Stimulated activated CD8-positive, alpha-beta memory T cell treated with anti-CD3 and anti-CD28 coated beads, Interleukin-15, amount 100 ng/mL, for 24 hours (primary cell): Measurements from ENCODE around the gene PBX1.

ENCODE experiments used
- DNase-seq: peaks from one replicate; pipeline ENCODE4 v3.0.0-alpha.2; 2020; ENCODE audit warnings: low read depth

Gene PBX1

GRCh38 chr1:164830628-164831027 is 271.6 kb downstream of the PBX1 start:
- no peak for DNase-seq

GRCh38 chr1:164834641-164835040 is 275.7 kb downstream of the PBX1 start:
- no peak for DNase-seq

GRCh38 chr1:164836614-164837018 is 277.6 kb downstream of the PBX1 start:
- DNase-seq = no peak

- no peak for DNase-seq
Measured at GRCh38 chr1:164838786-164839185, 279.8 kb downstream of the PBX1 start.

GRCh38 chr1:164840936-164841335 is 282.0 kb downstream of the PBX1 start:
- DNase-seq = no peak

- no peak for DNase-seq
Measured at GRCh38 chr1:164841702-164842465, 282.9 kb downstream of the PBX1 start.

DNA sequence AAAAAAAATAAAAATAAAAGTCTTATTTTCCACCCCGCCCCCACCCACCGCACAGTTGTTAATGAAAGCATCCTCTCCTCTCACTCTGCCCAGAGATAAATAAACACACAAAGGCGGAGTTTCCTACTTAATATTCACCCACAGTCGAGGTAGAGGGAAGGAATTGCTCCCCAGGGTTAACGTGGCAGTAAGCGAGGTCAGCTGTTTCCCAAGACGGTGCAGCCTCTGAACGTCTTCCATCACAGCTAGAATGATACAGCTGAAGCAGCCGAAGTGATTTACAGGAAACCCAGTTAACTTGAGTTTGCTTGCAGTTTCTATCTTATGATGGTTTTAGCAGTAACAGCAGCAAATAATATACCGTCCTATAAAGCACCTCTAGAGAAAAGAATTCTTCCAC is 283.9 kb downstream of the PBX1 start:
- no peak for DNase-seq

GRCh38 chr1:164843743-164844500 is 284.9 kb downstream of the PBX1 start:
- DNase-seq = no peak

DNA sequence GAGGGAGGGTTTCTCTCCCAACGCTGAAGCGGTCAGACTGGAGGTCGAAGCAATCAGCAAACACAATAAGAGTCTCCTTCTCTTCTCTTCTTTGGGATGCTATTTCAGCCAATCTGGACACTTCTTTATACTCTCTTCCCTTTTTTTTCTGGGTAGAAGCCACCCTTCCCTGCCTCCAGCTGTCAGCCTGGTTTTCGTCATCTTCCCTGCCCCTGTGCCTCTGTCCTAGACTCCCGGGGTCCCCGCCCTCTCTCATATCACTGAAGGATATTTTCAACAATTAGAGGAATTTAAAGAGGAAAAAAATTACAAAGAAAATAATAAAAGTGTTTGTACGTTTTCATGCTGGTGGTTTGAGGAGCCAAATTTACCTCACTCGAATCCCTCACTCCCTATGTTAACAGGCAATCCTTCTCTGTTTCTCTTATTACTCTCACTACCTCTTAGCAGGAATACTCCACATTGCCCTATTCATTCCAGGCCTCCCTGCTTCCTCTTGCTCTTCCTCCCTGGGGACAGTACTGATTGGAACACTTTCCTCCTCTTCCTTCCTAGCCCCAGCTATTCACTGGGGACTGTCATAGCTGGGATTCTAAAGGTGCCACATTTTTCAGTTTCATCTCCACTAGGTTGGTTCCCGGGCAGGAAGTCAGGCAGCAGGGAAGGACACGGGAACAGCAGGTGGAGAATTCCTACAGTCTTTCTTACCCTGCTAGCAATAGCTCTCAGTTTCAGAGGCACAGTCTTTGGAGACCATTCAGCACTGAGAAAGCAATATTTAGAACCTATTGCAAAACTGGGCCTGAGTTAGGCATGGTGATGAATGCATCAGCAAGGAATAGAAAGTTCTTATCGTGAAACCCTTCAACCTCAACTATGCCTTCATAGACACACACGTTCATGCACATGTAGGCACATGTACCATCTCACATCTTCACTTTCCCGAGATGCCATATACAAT is 288.0 kb downstream of the PBX1 start:
- no peak for DNase-seq

GRCh38 chr1:164853146-164853545 is 294.2 kb downstream of the PBX1 start:
- DNase-seq = no peak

GRCh38 chr1:164855716-164856329 is 296.8 kb downstream of the PBX1 start:
- DNase-seq = no peak

GRCh38 chr1:164856381-164856780 is 297.4 kb downstream of the PBX1 start:
- DNase-seq = no peak

- no peak for DNase-seq
Measured at GRCh38 chr1:164857439-164857838, 298.5 kb downstream of the PBX1 start.

- no peak for DNase-seq
Measured at GRCh38 chr1:164858096-164858632, 299.2 kb downstream of the PBX1 start.

DNA sequence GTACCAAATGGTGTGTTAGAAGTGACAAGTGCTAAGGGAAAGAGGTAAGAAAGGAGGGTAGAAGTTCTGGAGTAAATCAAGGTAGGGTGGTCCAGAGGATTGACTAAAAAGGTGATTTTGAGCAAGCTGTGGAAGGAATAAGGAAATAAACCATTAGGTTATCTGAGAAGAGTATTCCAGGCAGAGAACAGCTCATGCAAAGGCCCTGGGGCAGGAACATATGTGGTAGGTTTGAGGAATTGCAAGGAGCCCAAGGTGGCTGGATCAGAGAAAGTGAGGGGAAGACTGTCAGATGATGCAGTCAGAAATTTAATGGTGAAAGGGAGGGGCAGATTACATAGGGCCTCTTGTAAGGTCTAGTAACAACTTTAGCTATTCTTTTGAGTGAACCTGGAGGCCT is 302.6 kb downstream of the PBX1 start:
- no peak for DNase-seq

DNA sequence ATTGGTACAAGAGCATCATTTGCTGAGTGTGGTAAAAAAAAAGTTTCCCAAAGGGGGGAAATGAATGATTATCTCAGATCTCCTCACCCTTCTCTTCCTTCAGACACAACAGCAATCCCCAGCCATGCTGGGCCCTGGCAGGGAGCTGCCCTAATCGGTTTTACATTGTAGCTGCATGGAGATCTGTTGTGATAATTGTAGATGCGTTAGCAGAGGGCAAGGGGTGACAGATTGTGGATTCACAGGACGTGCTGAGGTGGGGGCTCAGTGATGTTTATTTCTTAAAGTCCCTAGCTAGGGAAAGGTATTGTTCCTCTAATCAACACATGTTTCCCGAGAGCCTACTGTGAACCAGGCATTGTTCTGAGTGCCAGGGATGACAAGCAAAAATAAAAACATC is 304.1 kb downstream of the PBX1 start:
- DNase-seq = no peak

GRCh38 chr1:164864161-164864560 is 305.2 kb downstream of the PBX1 start:
- no peak for DNase-seq

DNA sequence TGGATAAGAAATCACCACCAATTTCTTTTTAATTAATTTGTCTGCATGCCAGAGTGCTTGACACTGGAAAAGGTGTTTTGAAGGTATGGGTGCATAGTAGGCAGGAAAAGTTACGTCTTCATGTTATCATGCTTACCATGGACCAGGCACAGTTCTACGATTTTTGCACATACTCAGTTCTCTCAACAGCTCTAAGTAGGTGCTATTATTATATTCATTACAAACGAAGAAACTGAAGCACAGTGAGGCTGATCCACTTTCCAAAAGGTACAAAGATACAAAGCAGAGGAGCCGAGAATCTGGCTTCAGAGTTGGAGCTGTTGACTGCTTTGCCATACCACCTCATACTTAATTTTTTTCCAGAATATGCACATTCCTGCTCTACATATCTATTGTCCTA is 306.4 kb downstream of the PBX1 start:
- no peak for DNase-seq

GRCh38 chr1:164867590-164867989 is 308.6 kb downstream of the PBX1 start:
- no peak for DNase-seq

DNA sequence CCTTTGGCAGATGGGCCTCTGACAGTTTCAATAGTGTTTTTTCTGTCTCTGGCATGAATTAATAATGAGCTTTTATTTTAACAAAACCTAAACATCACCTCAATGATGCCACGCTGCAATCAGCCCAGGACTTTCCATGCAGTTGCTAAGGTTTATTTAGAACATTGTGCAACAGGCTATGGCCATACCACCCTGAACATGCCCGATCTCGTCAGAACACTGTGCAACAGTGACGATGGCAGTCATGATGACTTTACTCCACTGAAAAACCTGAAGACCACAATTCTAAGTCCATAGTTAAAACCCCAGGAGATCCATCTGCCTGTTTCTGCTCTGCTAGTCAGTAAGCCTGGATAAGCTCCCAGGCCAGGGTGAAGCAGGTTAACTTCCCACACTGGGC is 310.0 kb downstream of the PBX1 start:
- no peak for DNase-seq

DNA sequence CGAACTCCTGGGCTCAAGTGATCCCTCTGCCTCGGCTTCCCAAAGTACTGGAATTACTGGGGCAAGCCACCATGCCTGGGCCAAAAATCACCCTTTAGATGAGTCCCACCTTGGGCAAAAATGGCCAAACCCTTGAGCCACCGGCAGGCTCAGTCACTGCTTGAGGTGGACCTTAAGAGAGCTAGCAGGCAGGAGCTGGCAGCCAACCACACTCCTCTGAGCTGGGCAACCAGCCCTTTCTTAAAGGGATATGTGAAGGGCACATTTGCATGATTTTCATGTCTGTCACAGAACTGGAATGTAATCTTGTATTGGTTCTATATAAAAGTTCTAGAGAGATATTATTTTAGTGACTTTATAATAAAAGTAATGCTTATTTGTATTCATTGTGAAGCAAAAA is 316.5 kb downstream of the PBX1 start:
- no peak for DNase-seq
